CD4-positive, alpha-beta T cell treated with Interleukin-1 beta for 1 hour (primary cell): ENCODE results near the gene DNAJC30.
"Not testable (repeated sequence)": the region's sequence is repeated elsewhere in the genome, so short reads cannot be mapped to it uniquely, and the experiment has no call there.

ENCODE experiments used
- DNase-seq, 2 donors: peaks; one replicate each; pipeline ENCODE4 v3.0.0-alpha.2; 2020 to 2022

Gene DNAJC30

GRCh38 chr7:73683056-73683787 lies at the start of gene DNAJC30, which contains the start of gene BUD23:
TSS of gene DNAJC30 (minus strand) at chr7:73683453. CDS start at chr7:73683423, 30 bp downstream.
TSS of gene BUD23 (plus strand) at chr7:73683597. CDS start at chr7:73683626, 29 bp downstream.
- DNase-seq: peak; percentile 95

GRCh38 chr7:73732397-73732796 lies 49.1 kb upstream of the DNAJC30 start:
- no peak for DNase-seq

GRCh38 chr7:73730485-73730884 lies 47.2 kb upstream of the DNAJC30 start:
- no peak for DNase-seq

- no peak for DNase-seq
Observed at GRCh38 chr7:73728551-73728950, 45.3 kb upstream of the DNAJC30 start.

GRCh38 chr7:73727952-73728351 lies 44.7 kb upstream of the DNAJC30 start:
- DNase-seq: no peak

- no peak for DNase-seq
Observed at GRCh38 chr7:73726083-73726466, 42.8 kb upstream of the DNAJC30 start.

GRCh38 chr7:73723813-73724212 lies 40.6 kb upstream of the DNAJC30 start:
- DNase-seq: no peak

GRCh38 chr7:73722785-73723184 lies 39.5 kb upstream of the DNAJC30 start:
- no peak for DNase-seq

GRCh38 chr7:73722182-73722581 lies 38.9 kb upstream of the DNAJC30 start:
- DNase-seq: not testable (repeated sequence)

GRCh38 chr7:73721377-73721817 lies 38.1 kb upstream of the DNAJC30 start:
- DNase-seq: no peak

- DNase-seq: not testable (repeated sequence)
Observed at GRCh38 chr7:73720443-73720842, 37.2 kb upstream of the DNAJC30 start.

GRCh38 chr7:73719806-73720169 lies 36.5 kb upstream of the DNAJC30 start:
- DNase-seq: no peak

- DNase-seq: peak; percentile 75 to 77
Observed at GRCh38 chr7:73718905-73719805, 35.9 kb upstream of the DNAJC30 start, which contains the start of gene STX1A. TSS of gene STX1A (minus strand) at chr7:73719669. CDS start at chr7:73719631, 38 bp downstream.

- DNase-seq: peak in 1 of 2 donors; percentile 25
Observed at GRCh38 chr7:73718438-73718881, 35.2 kb upstream of the DNAJC30 start.

- peak; percentile 69 to 72 for DNase-seq
Observed at GRCh38 chr7:73717991-73718405, 34.7 kb upstream of the DNAJC30 start.

GRCh38 chr7:73717025-73717807 lies 34.0 kb upstream of the DNAJC30 start:
- DNase-seq: no peak

GRCh38 chr7:73716318-73716890 lies 33.2 kb upstream of the DNAJC30 start:
- no peak for DNase-seq

- peak in 1 of 2 donors; percentile 31 for DNase-seq
Observed at GRCh38 chr7:73715648-73716317, 32.5 kb upstream of the DNAJC30 start.

GRCh38 chr7:73713319-73713718 lies 30.1 kb upstream of the DNAJC30 start:
- DNase-seq: not testable (repeated sequence)

GRCh38 chr7:73712773-73713172 lies 29.5 kb upstream of the DNAJC30 start:
- no peak for DNase-seq

GRCh38 chr7:73708961-73709549 lies 25.8 kb upstream of the DNAJC30 start:
- no peak for DNase-seq
